ENCODE results near the gene C9orf152. TPM values are rescaled to one million over a fixed set of nuclear protein-coding genes. Genes with fewer than 3 reads are reported as not detected.
A peak's percentile ranks its signal among the peaks of the same experiment; 100 is the strongest.

C9orf152 gene
- total RNA-seq, 1 donor from 2014 or later, result not detected

DNA sequence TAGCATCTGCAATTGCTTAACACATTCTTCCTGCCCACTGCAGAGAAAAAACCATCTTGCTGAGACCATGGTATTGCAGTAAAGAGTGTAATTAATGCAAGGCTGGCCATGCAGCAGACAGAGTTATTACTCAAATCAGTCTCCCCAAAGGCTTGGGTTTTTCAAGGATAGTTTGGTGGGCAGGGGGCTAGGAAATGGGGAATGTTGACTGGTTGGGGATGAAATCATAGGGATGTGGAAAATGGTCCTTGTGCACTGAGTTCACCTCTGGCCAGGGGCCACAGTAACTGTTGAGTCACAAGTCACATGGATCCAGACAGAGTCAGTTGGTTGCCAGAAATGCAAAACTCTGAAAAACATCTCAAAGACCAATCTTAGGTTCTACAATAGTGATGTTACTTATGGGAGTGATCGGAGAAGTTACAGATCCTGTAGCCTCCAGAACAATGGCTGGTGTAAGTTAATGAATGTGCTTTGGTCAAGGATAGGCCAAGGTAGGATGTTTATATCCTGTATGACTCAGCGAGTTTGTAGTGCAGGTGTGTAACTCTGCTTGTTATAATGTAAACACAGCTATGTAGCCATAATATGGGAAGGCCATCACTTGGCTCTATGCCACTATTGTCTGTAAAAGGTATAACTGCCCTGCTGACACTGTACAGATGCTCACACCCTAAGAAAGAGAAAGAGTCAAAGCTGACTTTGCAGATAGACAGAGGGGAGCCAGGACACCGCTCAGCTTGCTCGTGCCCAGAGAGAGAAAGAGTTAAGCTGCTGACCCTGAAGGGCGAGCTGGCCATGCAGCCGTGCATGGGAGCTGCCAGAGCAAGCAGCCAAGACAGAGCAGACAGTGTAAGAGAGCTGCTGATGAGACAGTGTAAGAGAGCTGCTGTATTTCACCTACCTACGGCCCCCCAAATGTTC, 27.2 kb downstream of the C9orf152 start:
- H3K27me3 Mint-ChIP-seq (ENCODE audit: low read depth), result no peaks in the 10 kb centered on the region
- TF ChIP-seq, protein P1, sequence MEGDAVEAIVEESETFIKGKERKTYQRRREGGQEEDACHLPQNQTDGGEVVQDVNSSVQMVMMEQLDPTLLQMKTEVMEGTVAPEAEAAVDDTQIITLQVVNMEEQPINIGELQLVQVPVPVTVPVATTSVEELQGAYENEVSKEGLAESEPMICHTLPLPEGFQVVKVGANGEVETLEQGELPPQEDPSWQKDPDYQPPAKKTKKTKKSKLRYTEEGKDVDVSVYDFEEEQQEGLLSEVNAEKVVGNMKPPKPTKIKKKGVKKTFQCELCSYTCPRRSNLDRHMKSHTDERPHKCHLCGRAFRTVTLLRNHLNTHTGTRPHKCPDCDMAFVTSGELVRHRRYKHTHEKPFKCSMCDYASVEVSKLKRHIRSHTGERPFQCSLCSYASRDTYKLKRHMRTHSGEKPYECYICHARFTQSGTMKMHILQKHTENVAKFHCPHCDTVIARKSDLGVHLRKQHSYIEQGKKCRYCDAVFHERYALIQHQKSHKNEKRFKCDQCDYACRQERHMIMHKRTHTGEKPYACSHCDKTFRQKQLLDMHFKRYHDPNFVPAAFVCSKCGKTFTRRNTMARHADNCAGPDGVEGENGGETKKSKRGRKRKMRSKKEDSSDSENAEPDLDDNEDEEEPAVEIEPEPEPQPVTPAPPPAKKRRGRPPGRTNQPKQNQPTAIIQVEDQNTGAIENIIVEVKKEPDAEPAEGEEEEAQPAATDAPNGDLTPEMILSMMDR (IDR thresholded peaks at IDR 0.05), result no peak
- no peak for DNase-seq (ENCODE audit: low spot score)
- H3K9me3 Mint-ChIP-seq (ENCODE audit: low read depth), result no peaks in the 10 kb centered on the region
- no peaks in the 10 kb centered on the region for H3K36me3 Mint-ChIP-seq (ENCODE audit: low read depth)
- no peak overlapping the region for H3K4me3 Mint-ChIP-seq (ENCODE audit: unreplicated experiment)
- H3K4me1 Mint-ChIP-seq (ENCODE audit: low read depth), result peaks cover 12% of the 10 kb centered on the region
- H3K27ac Mint-ChIP-seq (ENCODE audit: unreplicated experiment), result no peak overlapping the region

DNA sequence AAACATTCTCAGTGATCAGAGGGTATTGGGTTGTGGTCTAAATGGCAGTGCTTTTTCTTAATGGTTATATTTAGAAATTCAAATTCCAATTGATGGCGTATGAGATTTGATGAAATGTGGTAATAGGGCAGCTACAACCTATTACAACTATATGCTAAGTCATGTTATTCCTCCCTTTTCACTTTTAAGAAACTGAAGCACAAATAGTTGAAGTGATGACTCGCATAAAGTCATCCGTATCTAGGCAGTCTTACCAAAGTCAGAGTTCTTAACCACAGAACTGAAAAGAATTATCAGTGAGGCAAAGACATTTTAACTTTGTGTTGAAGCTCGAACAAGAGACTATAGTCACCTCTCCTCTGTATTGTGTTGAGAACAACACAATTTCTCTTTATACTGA, 28.2 kb downstream of the C9orf152 start:
- Mint-ChIP-seq H3K4me3 (ENCODE audit: unreplicated experiment) (no peak overlapping the region), H3K27ac (ENCODE audit: unreplicated experiment) (peak overlapping the region; percentile 17), H3K9me3 (ENCODE audit: low read depth) (no peaks in the 10 kb centered on the region), H3K4me1 (ENCODE audit: low read depth) (peaks cover 12% of the 10 kb centered on the region), H3K36me3 (ENCODE audit: low read depth) (no peaks in the 10 kb centered on the region), H3K27me3 (ENCODE audit: low read depth) (no peaks in the 10 kb centered on the region)
- no peak for DNase-seq (ENCODE audit: low spot score)
- TF ChIP-seq, protein P1 (IDR thresholded peaks at IDR 0.05), result no peak

DNA sequence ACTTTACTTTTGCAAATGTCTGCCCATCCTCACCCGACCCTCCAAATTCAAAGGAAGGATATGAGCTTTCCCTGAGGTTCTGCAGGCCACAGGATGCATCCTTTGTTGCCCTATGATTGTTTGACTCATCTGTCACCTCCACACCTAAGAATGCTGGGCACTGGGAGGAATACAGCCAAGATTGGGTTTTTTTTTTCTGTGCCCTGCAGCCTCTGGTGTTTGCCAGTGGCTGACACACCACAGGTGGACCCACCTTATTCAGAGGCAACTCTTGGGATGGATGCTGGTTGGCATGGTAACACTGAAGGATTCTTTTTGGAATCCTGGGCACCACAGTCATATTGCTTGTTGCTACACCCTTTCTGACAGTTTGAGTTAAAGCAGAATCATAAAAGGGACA, 29.7 kb downstream of the C9orf152 start:
- H3K27ac Mint-ChIP-seq (ENCODE audit: unreplicated experiment), result peak overlapping the region; percentile 8
- TF ChIP-seq, protein P1 (IDR thresholded peaks at IDR 0.05), result no peak
- DNase-seq (ENCODE audit: low spot score), result no peak
- no peak overlapping the region for H3K4me3 Mint-ChIP-seq (ENCODE audit: unreplicated experiment)
- H3K36me3 Mint-ChIP-seq (ENCODE audit: low read depth), result no peaks in the 10 kb centered on the region
- no peaks in the 10 kb centered on the region for H3K27me3 Mint-ChIP-seq (ENCODE audit: low read depth)
- H3K4me1 Mint-ChIP-seq (ENCODE audit: low read depth), result peaks cover 12% of the 10 kb centered on the region
- H3K9me3 Mint-ChIP-seq (ENCODE audit: low read depth), result no peaks in the 10 kb centered on the region

DNA sequence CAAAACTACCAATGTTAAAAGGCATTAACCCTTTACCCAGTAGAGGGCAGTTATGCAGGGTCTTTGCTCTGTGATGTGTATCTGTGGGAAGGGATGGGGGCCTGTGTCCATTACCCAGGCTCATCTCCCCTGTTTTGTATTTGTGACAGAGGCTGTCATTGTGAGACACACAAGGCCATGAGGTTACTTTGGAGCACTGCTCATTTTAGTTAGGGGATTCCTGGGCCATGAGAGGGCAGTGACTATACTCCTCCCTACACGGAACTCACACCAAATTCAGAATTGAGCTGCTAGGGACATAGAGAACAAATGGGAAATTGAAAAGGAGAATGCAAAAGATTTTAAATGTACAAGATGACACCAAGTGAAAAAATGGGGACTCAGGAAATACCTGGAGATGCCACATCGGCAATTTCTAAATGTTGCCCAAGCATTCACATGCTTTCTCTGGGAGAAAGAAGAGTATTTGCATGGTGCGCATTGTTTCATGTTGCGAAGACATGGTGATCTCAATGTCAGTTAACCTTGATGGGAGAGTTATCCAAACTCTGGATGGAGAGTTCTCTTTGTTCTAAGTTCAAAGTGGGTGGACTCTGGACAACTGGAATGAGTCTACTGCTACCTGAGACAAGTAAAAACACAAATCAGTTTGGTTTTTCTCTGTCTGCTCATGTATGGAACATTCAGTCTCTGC, 32.5 kb downstream of the C9orf152 start:
- Mint-ChIP-seq H3K27me3 (ENCODE audit: low read depth) (no peaks in the 10 kb centered on the region), H3K27ac (ENCODE audit: unreplicated experiment) (no peak overlapping the region), H3K9me3 (ENCODE audit: low read depth) (no peaks in the 10 kb centered on the region), H3K4me1 (ENCODE audit: low read depth) (peaks cover 7% of the 10 kb centered on the region), H3K4me3 (ENCODE audit: unreplicated experiment) (no peak overlapping the region), H3K36me3 (ENCODE audit: low read depth) (peaks cover 3% of the 10 kb centered on the region)
- TF ChIP-seq, protein P1 (IDR thresholded peaks at IDR 0.05), result no peak
- no peak for DNase-seq (ENCODE audit: low spot score)

DNA sequence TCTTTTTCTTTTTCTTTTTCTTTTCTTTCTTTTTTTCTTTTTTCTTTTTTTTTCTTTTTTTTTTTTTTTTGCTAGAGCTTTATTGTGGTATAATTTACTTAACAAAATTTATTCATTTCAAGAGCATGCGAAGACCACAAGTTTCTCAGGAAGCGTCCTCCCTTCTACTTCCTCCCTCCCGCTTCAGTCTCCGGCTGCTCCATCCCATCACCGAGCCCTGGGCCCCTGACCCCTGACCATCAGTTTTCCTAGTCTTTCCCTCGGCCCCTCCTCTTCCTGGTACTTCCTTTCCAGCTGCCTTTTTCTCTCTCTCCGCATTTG, 34.7 kb downstream of the C9orf152 start:
- TF ChIP-seq, protein P1 (IDR thresholded peaks at IDR 0.05), result no peak
- Mint-ChIP-seq H3K27me3 (ENCODE audit: low read depth) (no peaks in the 10 kb centered on the region), H3K9me3 (ENCODE audit: low read depth) (no peaks in the 10 kb centered on the region), H3K36me3 (ENCODE audit: low read depth) (peaks cover 13% of the 10 kb centered on the region), H3K27ac (ENCODE audit: unreplicated experiment) (no peak overlapping the region), H3K4me3 (ENCODE audit: unreplicated experiment) (no peak overlapping the region), H3K4me1 (ENCODE audit: low read depth) (no peaks in the 10 kb centered on the region)
- DNase-seq (ENCODE audit: low spot score), result no peak

All from chondrocyte (in vitro differentiated cells).